PC-3 (cell line): ENCODE measurements around the gene PNO1. TPM values are rescaled to one million over a fixed set of nuclear protein-coding genes. Genes with fewer than 3 reads are reported as not detected.

Source experiments
- ATAC-seq: fragments of 200-7000 bp; cut with Tn5 transposase; 2 replicates; pipeline ENCODE4 v1.9.1; 2020; ENCODE audit warnings: mild to moderate bottlenecking, moderate library complexity
- BruUV-seq: library from RNA; stranded (reverse); fragments of 400-500 nt; replicated peaks from 2 replicates; lab custom pipeline; 2021; lab: Mats Ljungman, UMichigan
- CTCF ChIA-PET: fragments of 300-600 bp; sonication (Branson Sonifier 250); formaldehyde crosslinking; loops from one replicate; lab custom pipeline; 2022; ENCODE audit warnings: antibody characterized with exemption; lab: Charles Lee
- POLR2A ChIA-PET: fragments of 300-600 bp; sonication (Branson Sonifier 250); formaldehyde crosslinking; loops from one replicate; lab custom pipeline; 2022; ENCODE audit warnings: antibody characterized with exemption; ENCODE audit not compliant: unreplicated experiment; lab: Charles Lee
- DNase-seq: peaks from one replicate; pipeline ENCODE4 v3.0.0-alpha.2; 2015
- H2AFZ ChIP-seq: fragments of 300-600 bp; sonication (generic); 2 replicates; pipeline ENCODE4 v1.6.0; 2016; ENCODE audit warnings: antibody characterized with exemption, low read length
- H3F3A ChIP-seq: fragments of 300-600 bp; sonication (generic); one replicate; pipeline ENCODE4 v1.6.0; 2017; ENCODE audit warnings: antibody characterized with exemption, low read length, control low read depth, mild to moderate bottlenecking; ENCODE audit not compliant: unreplicated experiment
- H3K27ac ChIP-seq: fragments of 300-600 bp; sonication (generic); 2 replicates; pipeline ENCODE4 v1.5.1; 2016; ENCODE audit warnings: mild to moderate bottlenecking, low read length
- H3K27me3 ChIP-seq: fragments of 300-600 bp; sonication (generic); 2 replicates; pipeline ENCODE4 v1.6.1; 2016; ENCODE audit warnings: low read length, mixed read lengths
- H3K36me3 ChIP-seq: fragments of 300-600 bp; sonication (generic); 2 replicates; pipeline ENCODE4 v1.6.1; 2016; ENCODE audit warnings: low read depth, mixed run types, low read length, mixed read lengths
- H3K4me1 ChIP-seq: fragments of 300-600 bp; sonication (generic); 2 replicates; pipeline ENCODE4 v1.5.1; 2016; ENCODE audit warnings: low read length; ENCODE audit not compliant: insufficient read depth
- H3K4me2 ChIP-seq: fragments of 300-600 bp; sonication (generic); 2 replicates; pipeline ENCODE4 v1.6.0; 2016; ENCODE audit warnings: low read length
- H3K4me3 ChIP-seq: fragments of 300-600 bp; sonication (generic); 2 replicates; pipeline ENCODE4 v1.5.1; 2016; ENCODE audit warnings: mild to moderate bottlenecking, low read length, mixed read lengths
- H3K79me2 ChIP-seq: fragments of 300-600 bp; sonication (generic); 2 replicates; pipeline ENCODE4 v1.6.1; 2017; ENCODE audit warnings: low read length, mixed read lengths
- H3K9ac ChIP-seq: fragments of 300-600 bp; sonication (generic); 2 replicates; pipeline ENCODE4 v1.6.0; 2016; ENCODE audit warnings: mild to moderate bottlenecking, low read length
- H3K9me2 ChIP-seq: fragments of 300-600 bp; sonication (generic); replicated peaks from 2 replicates; pipeline ENCODE4 v1.6.1; 2016; ENCODE audit warnings: mixed run types, low read length, mixed read lengths
- H3K9me3 ChIP-seq: fragments of 300-600 bp; sonication (generic); 2 replicates; pipeline ENCODE4 v1.6.1; 2016; ENCODE audit warnings: low read length, mixed read lengths
- H4K20me1 ChIP-seq: fragments of 300-600 bp; sonication (generic); 2 replicates; pipeline ENCODE4 v1.6.1; 2016; ENCODE audit warnings: low read length, mixed read lengths
- CTCF ChIP-seq: fragments of 300-600 bp; sonication (generic); conservative IDR thresholded peaks from 2 replicates; pipeline ENCODE4 v1.5.1; 2017; ENCODE audit warnings: antibody characterized with exemption, low read depth, mild to moderate bottlenecking, low read length
- EZH2 ChIP-seq: fragments of 300-600 bp; sonication (generic); IDR thresholded peaks from one replicate; pipeline ENCODE4 v1.6.1; 2017; ENCODE audit warnings: antibody characterized with exemption, mild to moderate bottlenecking, low read length; ENCODE audit not compliant: unreplicated experiment
- EZH2phosphoT487 ChIP-seq: fragments of 300-600 bp; sonication (generic); IDR thresholded peaks from 2 replicates; pipeline ENCODE4 v1.6.1; 2018; ENCODE audit warnings: mild to moderate bottlenecking, antibody characterized with exemption, low read length, borderline replicate concordance
- intact Hi-C: fragments of 100-400 bp; cut with micrococcal nuclease; formaldehyde crosslinking; loops from 2 replicates; pipeline ENCODE4 v1.9.0; 2023
- total RNA-seq: library from RNA; depleted of rRNA; stranded (reverse); fragments of >200 nt; gene quantifications from 2 replicates; pipeline ENCODE4 v1.2.3, GENCODE V29; 2014

The PNO1 gene
- total RNA-seq, 1 experiment from 2014 or later = 50.8 TPM

- intact Hi-C loops = no loop called here
- ChIA-PET POLR2A (interaction anchor here (0.6 kb wide), 1 partner anchor 9 kb away, joined by 4 read pairs; the partner anchor contains the start of gene PNO1), CTCF (no interaction called here)
- BruUV-seq = no TSS peak
- H3K4me3 ChIP-seq = no peak overlapping the region
- no peak overlapping the region for H2AFZ ChIP-seq
- 0 out of 2 replicates have a peak, but pooled peaks cover 6% of the 10 kb centered on the region for H3K79me2 ChIP-seq
- no peaks in the 10 kb centered on the region for H3K4me1 ChIP-seq
- no peaks in the 10 kb centered on the region for H3K9me3 ChIP-seq
- no peaks in the 10 kb centered on the region for H3K27me3 ChIP-seq
- no peaks in the 10 kb centered on the region for H3K9me2 ChIP-seq
- no peak overlapping the region for H3K4me2 ChIP-seq
- H3F3A ChIP-seq = no peaks in the 10 kb centered on the region
- peaks cover 53% of the 10 kb centered on the region for H3K36me3 ChIP-seq
- no peak overlapping the region for H3K27ac ChIP-seq
- TF ChIP-seq CTCF (no peak), EZH2 (no peak), EZH2phosphoT487 (no peak)
- DNase-seq = no peak
- no peak overlapping the region for H3K9ac ChIP-seq
- H4K20me1 ChIP-seq = no peaks in the 10 kb centered on the region
- no peak for ATAC-seq
These were observed 9.5 kb downstream of the PNO1 start for GRCh38 chr2:68167186-68167585.

- H3K9me3 ChIP-seq = no peaks in the 10 kb centered on the region
- H3K4me3 ChIP-seq = no peak overlapping the region
- BruUV-seq = no TSS peak
- H3K27me3 ChIP-seq = no peaks in the 10 kb centered on the region
- H3K9ac ChIP-seq = no peak overlapping the region
- DNase-seq (peak; percentile 20), ATAC-seq (peak; percentile 38; the same call in 1 of the 2 replicates)
- peaks cover 42% of the 10 kb centered on the region for H3K36me3 ChIP-seq
- ChIA-PET POLR2A (no interaction called here), CTCF (interaction anchor here (0.6 kb wide), 1 partner anchor 123 kb away, joined by 3 read pairs; no protein-coding TSS in a partner anchor)
- no peaks in the 10 kb centered on the region for H3F3A ChIP-seq
- no peaks in the 10 kb centered on the region for H4K20me1 ChIP-seq
- TF ChIP-seq EZH2phosphoT487 (no peak), CTCF (peak; percentile 19; the same call in 1 of the 2 replicates)
- 0 out of 2 replicates have a peak, but pooled peaks cover 6% of the 10 kb centered on the region for H3K79me2 ChIP-seq
- no peaks in the 10 kb centered on the region for H3K9me2 ChIP-seq
- H3K4me2 ChIP-seq = no peak overlapping the region
- intact Hi-C loops = no loop called here
- H3K27ac ChIP-seq = no peak overlapping the region
- no peaks in the 10 kb centered on the region for H3K4me1 ChIP-seq
- no peak overlapping the region for H2AFZ ChIP-seq
These were observed 11.6 kb downstream of the PNO1 start for GRCh38 chr2:68169308-68169707.

- Histone ChIP-seq H3F3A (no peaks in the 10 kb centered on the region), H3K9ac (no peak overlapping the region), H2AFZ (no peak overlapping the region), H3K79me2 (0 out of 2 replicates have a peak, but pooled peaks cover 6% of the 10 kb centered on the region), H3K4me1 (no peaks in the 10 kb centered on the region), H3K9me3 (no peaks in the 10 kb centered on the region), H3K9me2 (no peaks in the 10 kb centered on the region), H3K27me3 (no peaks in the 10 kb centered on the region), H4K20me1 (no peaks in the 10 kb centered on the region), H3K4me3 (no peak overlapping the region), H3K36me3 (peaks cover 47% of the 10 kb centered on the region), H3K4me2 (no peak overlapping the region), H3K27ac (no peak overlapping the region)
- DNase-seq (no peak), ATAC-seq (no peak)
- CTCF ChIA-PET = no interaction called here
- BruUV-seq = no TSS peak
- POLR2A ChIA-PET = interaction anchor here (0.9 kb wide), 1 partner anchor 14 kb away, joined by 3 read pairs; no protein-coding TSS in a partner anchor
- intact Hi-C loops = no loop called here
- TF ChIP-seq CTCF (no peak), EZH2phosphoT487 (no peak), EZH2 (no peak)
These were observed 13.5 kb downstream of the PNO1 start for GRCh38 chr2:68171146-68171545.
